Loucy (cell line): ENCODE results near the gene PPRC1.

ENCODE experiments used
- H2AFZ ChIP-seq: fragments of 200-600 bp; sonication (generic); 2 replicates; pipeline ENCODE4 v1.6.0; 2016; ENCODE audit warnings: antibody characterized with exemption, mild to moderate bottlenecking, low read length, moderate library complexity
- H3F3A ChIP-seq: fragments of 200-600 bp; 2 replicates; pipeline ENCODE4 v1.6.0; 2016; ENCODE audit warnings: antibody characterized with exemption, low read depth, mild to moderate bottlenecking
- H3K27me3 ChIP-seq: fragments of 200-600 bp; sonication (generic); 2 replicates; pipeline ENCODE4 v1.6.1; 2014; ENCODE audit warnings: low read length, mild to moderate bottlenecking; ENCODE audit not compliant: insufficient read depth, poor library complexity, severe bottlenecking
- H3K36me3 ChIP-seq: fragments of 200-600 bp; sonication (generic); 2 replicates; pipeline ENCODE4 v1.6.1; 2016; ENCODE audit warnings: low read length; ENCODE audit not compliant: insufficient read depth
- H3K4me1 ChIP-seq: fragments of 200-600 bp; sonication (generic); 2 replicates; pipeline ENCODE4 v1.5.1; 2014; ENCODE audit warnings: low read length, mild to moderate bottlenecking; ENCODE audit not compliant: insufficient read depth, poor library complexity, severe bottlenecking
- H3K4me2 ChIP-seq: fragments of 200-600 bp; sonication (generic); 2 replicates; pipeline ENCODE4 v1.6.0; 2014; ENCODE audit warnings: antibody characterized with exemption, low read length, low read depth, mild to moderate bottlenecking; ENCODE audit not compliant: poor library complexity, severe bottlenecking
- H3K4me3 ChIP-seq: fragments of 200-600 bp; sonication (generic); 2 replicates; pipeline ENCODE4 v1.5.1; 2014; ENCODE audit warnings: low read length, mild to moderate bottlenecking, mixed read lengths; ENCODE audit not compliant: poor library complexity, severe bottlenecking
- H3K79me2 ChIP-seq: fragments of 200-600 bp; sonication (generic); 2 replicates; pipeline ENCODE4 v1.6.1; 2014; ENCODE audit warnings: low read length; ENCODE audit not compliant: insufficient read depth
- H3K9ac ChIP-seq: fragments of 200-600 bp; sonication (generic); 2 replicates; pipeline ENCODE4 v1.6.0; 2014; ENCODE audit warnings: mild to moderate bottlenecking, low read depth, low read length, moderate library complexity; ENCODE audit not compliant: poor library complexity, severe bottlenecking
- H3K9me2 ChIP-seq: fragments of 200-600 bp; sonication (generic); replicated peaks from 2 replicates; pipeline ENCODE4 v1.6.1; 2016; ENCODE audit warnings: low read depth, low read length, mixed read lengths
- H3K9me3 ChIP-seq: fragments of 200-600 bp; sonication (generic); 2 replicates; pipeline ENCODE4 v1.6.1; 2014; ENCODE audit warnings: mild to moderate bottlenecking, antibody characterized with exemption, low read length, low read depth; ENCODE audit not compliant: insufficient read depth
- H4K20me1 ChIP-seq: fragments of 200-600 bp; sonication (generic); 2 replicates; pipeline ENCODE4 v1.6.0; 2014; ENCODE audit warnings: antibody characterized with exemption, low read length, mild to moderate bottlenecking; ENCODE audit not compliant: insufficient read depth, poor library complexity, severe bottlenecking
- CTCF ChIP-seq: fragments of 200-600 bp; sonication (generic); conservative IDR thresholded peaks from 2 replicates; pipeline ENCODE4 v1.5.1; 2014; ENCODE audit warnings: mild to moderate bottlenecking, antibody characterized with exemption, low read length
- EZH2phosphoT487 ChIP-seq: fragments of 200-600 bp; IDR thresholded peaks from 2 replicates; pipeline ENCODE4 v1.6.1; 2018; ENCODE audit warnings: antibody characterized with exemption, mild to moderate bottlenecking, moderate library complexity, borderline replicate concordance

Gene PPRC1

GRCh38 chr10:102096449-102096848 is 36.4 kb upstream of the PPRC1 start:
- no peaks in the 10 kb centered on the region for H3K36me3 ChIP-seq
- no peaks in the 10 kb centered on the region for H3K27me3 ChIP-seq
- no peaks in the 10 kb centered on the region for H3K79me2 ChIP-seq
- H3K4me2 ChIP-seq, result no peak overlapping the region
- H3F3A ChIP-seq, result no peaks in the 10 kb centered on the region
- TF ChIP-seq EZH2phosphoT487 (no peak), CTCF (no peak)
- H3K9ac ChIP-seq, result no peak overlapping the region
- no peaks in the 10 kb centered on the region for H4K20me1 ChIP-seq
- no peak overlapping the region for H2AFZ ChIP-seq
- no peak overlapping the region for H3K4me3 ChIP-seq
- H3K9me2 ChIP-seq, result no peaks in the 10 kb centered on the region
- no peaks in the 10 kb centered on the region for H3K9me3 ChIP-seq
- H3K4me1 ChIP-seq, result no peaks in the 10 kb centered on the region

- H3K79me2 ChIP-seq, result no peaks in the 10 kb centered on the region
- H2AFZ ChIP-seq, result no peak overlapping the region
- H3K9me3 ChIP-seq, result no peaks in the 10 kb centered on the region
- H3K36me3 ChIP-seq, result peaks cover 3% of the 10 kb centered on the region; the same call in 1 of the 2 replicates
- no peaks in the 10 kb centered on the region for H4K20me1 ChIP-seq
- H3K9me2 ChIP-seq, result no peaks in the 10 kb centered on the region
- no peak overlapping the region for H3K9ac ChIP-seq
- H3K27me3 ChIP-seq, result no peaks in the 10 kb centered on the region
- H3K4me2 ChIP-seq, result no peak overlapping the region
- H3K4me3 ChIP-seq, result no peak overlapping the region
- peaks cover 17% of the 10 kb centered on the region for H3K4me1 ChIP-seq
- no peaks in the 10 kb centered on the region for H3F3A ChIP-seq
- TF ChIP-seq CTCF, result 0 out of 2 replicates have a peak, but pooled peaks have one; percentile 10
- TF ChIP-seq EZH2phosphoT487, result no peak
These were observed 31.7 kb upstream of the PPRC1 start for GRCh38 chr10:102101152-102101551.

- no peaks in the 10 kb centered on the region for H4K20me1 ChIP-seq
- peaks cover 13% of the 10 kb centered on the region; the same call in 1 of the 2 replicates for H3K36me3 ChIP-seq
- no peak overlapping the region for H3K4me2 ChIP-seq
- no peaks in the 10 kb centered on the region for H3K79me2 ChIP-seq
- no peaks in the 10 kb centered on the region for H3F3A ChIP-seq
- no peak overlapping the region for H3K9ac ChIP-seq
- H3K27me3 ChIP-seq, result no peaks in the 10 kb centered on the region
- no peak for TF ChIP-seq EZH2phosphoT487
- no peak for TF ChIP-seq CTCF
- H3K4me3 ChIP-seq, result no peak overlapping the region
- no peaks in the 10 kb centered on the region for H3K9me3 ChIP-seq
- H3K4me1 ChIP-seq, result peaks cover 17% of the 10 kb centered on the region
- no peaks in the 10 kb centered on the region for H3K9me2 ChIP-seq
- no peak overlapping the region for H2AFZ ChIP-seq
These were observed 30.4 kb upstream of the PPRC1 start for GRCh38 chr10:102102421-102102820.
